ENCODE measurements around the gene MRTFA. TPM values are rescaled to one million over a fixed set of nuclear protein-coding genes. Genes with fewer than 3 reads are reported as not detected.
"Not testable (repeated sequence)": the region's sequence is repeated elsewhere in the genome, so short reads cannot be mapped to it uniquely, and the experiment has no call there.

MRTFA gene
- total and polyA plus RNA-seq, 8 donors = 13.6 to 35.3 (median 24.1) TPM

DNA sequence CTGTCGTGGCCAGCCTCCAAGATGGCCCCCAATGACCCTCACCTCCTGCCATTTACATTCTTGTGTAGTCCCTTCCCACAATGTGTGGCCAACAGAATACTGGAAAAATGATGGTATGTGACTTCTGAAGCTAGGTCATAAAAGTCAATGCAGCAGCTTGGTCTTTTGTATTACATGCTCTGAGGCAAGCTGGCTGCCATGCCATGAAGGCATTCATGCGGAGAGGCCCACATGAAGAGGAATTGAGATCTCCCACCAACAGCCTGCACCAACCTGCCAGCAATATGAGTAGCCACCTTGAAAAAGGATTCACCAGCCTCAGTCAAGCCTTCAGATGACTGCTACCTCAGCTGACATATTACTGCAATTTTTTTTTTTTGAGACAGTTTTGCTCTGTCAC lies 4.6 kb downstream of the MRTFA start:
- no peaks in the 10 kb centered on the region for H3K36me3 ChIP-seq
- 96 to 98% methylated on average over 2 of the region's 2 CpGs for WGBS, 2 donors
- H3K9me3 ChIP-seq = no peaks in the 10 kb centered on the region
- H3K4me1 ChIP-seq = peaks cover 0 to 10% (median 4%) of the 10 kb centered on the region in 3 donors
- DNase-seq (no peak), FAIRE-seq (no peak), ATAC-seq (no peak)
- no peak overlapping the region for H3K4me3 ChIP-seq
- intact Hi-C loops (cut with DNase I) = loop anchor here in 1 of 3 donors (10.0 kb wide), 1 partner anchor 107 kb away; no protein-coding TSS in a partner anchor
- no peaks in the 10 kb centered on the region for H3K27me3 ChIP-seq
- no peak overlapping the region for H3K27ac ChIP-seq
- TF ChIP-seq CTCF (IDR thresholded peaks at IDR 0.05) = no peak

DNA sequence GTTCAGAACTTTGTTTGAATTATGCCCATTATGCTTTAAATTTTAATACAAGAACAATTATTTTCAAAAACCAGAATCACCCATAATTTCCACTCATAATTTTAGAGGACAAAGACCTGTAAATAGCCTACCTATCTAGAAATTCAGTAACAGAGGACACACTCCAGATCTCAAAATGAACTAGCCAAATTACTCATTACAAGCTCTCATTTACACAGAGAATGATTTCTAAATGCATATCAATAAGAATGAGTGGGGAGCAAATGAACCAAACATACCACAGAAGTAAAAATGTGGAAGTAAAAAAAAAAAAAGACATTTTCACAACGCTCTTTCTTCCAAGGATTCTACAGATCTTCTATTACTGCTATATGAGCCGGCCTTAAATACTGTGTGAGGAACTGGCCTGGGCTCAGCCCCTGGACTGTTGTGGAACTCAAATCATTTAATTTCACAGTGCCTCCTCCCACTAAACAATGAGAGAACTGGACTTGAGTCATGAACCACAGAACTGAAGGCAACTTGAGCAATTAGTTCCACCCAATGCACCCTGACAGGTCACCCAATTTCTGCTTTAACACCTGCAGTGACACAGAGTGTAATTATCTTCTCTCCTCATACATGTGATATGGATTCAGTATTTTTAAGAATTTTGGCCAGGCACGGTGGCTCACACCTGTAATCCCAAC lies 8.0 kb downstream of the MRTFA start:
- ATAC-seq = peak in 2 of 4 donors; percentile 21 to 44
- 93 to 94% methylated on average over 3 of the region's 3 CpGs for WGBS, 2 donors
- intact Hi-C loops (cut with DNase I) = loop anchor here in 1 of 3 donors (10.0 kb wide), 1 partner anchor 114 kb away; no protein-coding TSS in a partner anchor
- H3K9me3 ChIP-seq = no peaks in the 10 kb centered on the region
- no peaks in the 10 kb centered on the region for H3K36me3 ChIP-seq
- no peaks in the 10 kb centered on the region for H3K27me3 ChIP-seq
- no peak overlapping the region for H3K27ac ChIP-seq
- no peak overlapping the region for H3K4me3 ChIP-seq
- no peak for FAIRE-seq
- no peak for DNase-seq
- TF ChIP-seq CTCF (IDR thresholded peaks at IDR 0.05) = no peak
- no peaks in the 10 kb centered on the region for H3K4me1 ChIP-seq

GRCh38 chr22:40627612-40628011 lies 8.9 kb downstream of the MRTFA start:
- intact Hi-C loops (cut with DNase I) = loop anchor here in 1 of 3 donors (10.0 kb wide), 1 partner anchor 113 kb away; no protein-coding TSS in a partner anchor
- Histone ChIP-seq H3K27ac (no peak overlapping the region), H3K36me3 (no peaks in the 10 kb centered on the region), H3K9me3 (no peaks in the 10 kb centered on the region), H3K4me3 (no peak overlapping the region), H3K27me3 (no peaks in the 10 kb centered on the region), H3K4me1 (no peaks in the 10 kb centered on the region)
- no peak for TF ChIP-seq CTCF (IDR thresholded peaks at IDR 0.05)
- FAIRE-seq = no peak
- ATAC-seq = no peak
- no peak for DNase-seq
- WGBS, 2 donors = 93 to 96% methylated on average over 5 of the region's 5 CpGs

DNA sequence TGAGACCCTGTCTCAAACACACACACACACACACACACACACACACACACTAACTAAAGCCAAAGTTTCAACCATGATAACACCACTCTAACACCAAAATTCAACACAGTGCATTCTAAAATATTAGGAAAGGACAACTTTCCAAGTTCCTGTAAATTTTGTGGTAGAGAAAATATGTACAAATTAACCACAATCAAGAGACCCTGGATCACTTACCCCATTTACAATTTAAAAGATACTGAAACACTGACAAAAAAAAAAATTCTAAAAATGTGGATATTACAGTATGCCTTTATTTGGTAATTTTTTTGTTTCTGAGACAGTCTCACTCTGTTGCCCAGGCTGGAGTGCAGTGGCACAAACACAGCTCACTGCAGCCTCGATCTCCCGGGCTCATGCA lies 9.7 kb downstream of the MRTFA start:
- no peaks in the 10 kb centered on the region for H3K9me3 ChIP-seq
- H3K36me3 ChIP-seq = no peaks in the 10 kb centered on the region
- no peak for FAIRE-seq
- WGBS, 2 donors = 92 to 96% methylated on average over 2 of the region's 2 CpGs
- H3K4me3 ChIP-seq = no peak overlapping the region
- H3K4me1 ChIP-seq = no peaks in the 10 kb centered on the region
- ATAC-seq = no peak
- H3K27me3 ChIP-seq = no peaks in the 10 kb centered on the region
- H3K27ac ChIP-seq = no peak overlapping the region
- no peak for DNase-seq
- intact Hi-C loops (cut with DNase I) = loop anchor here in 1 of 3 donors (10.0 kb wide), 1 partner anchor 112 kb away; no protein-coding TSS in a partner anchor
- TF ChIP-seq CTCF (IDR thresholded peaks at IDR 0.05) = no peak

- 94 to 98% methylated on average over 3 of the region's 3 CpGs for WGBS, 2 donors
Observed at GRCh38 chr22:40625794-40626193, 10.7 kb downstream of the MRTFA start.

DNA sequence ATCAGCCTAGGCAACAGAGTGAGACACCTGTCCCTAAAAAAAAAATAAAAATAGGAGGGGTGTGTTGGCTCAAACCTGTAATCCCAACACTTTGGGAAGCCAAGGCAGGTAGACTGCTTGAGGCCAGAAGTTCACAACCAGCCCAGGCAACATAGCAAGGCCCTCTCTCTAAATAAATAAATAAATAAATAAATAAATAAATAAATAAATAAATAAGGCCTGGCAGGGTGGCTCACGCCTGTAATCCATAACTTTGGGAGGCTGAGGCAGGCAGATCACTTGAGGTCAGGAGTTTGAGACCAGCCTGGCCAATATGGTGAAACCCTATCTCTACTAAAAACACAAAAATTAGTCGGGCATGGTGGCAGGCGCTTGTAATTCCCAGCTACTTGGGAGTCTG lies 11.2 kb downstream of the MRTFA start:
- ATAC-seq, FAIRE-seq, H3K4me1 ChIP-seq, H3K27me3 ChIP-seq, H3K27ac ChIP-seq, H3K36me3 ChIP-seq, DNase-seq, H3K4me3 ChIP-seq, H3K9me3 ChIP-seq: not testable (repeated sequence)
- WGBS, 2 donors = 89 to 93% methylated on average over 3 of the region's 3 CpGs
- intact Hi-C loops (cut with DNase I) = loop anchor here in 1 of 3 donors (10.0 kb wide), 1 partner anchor 110 kb away; no protein-coding TSS in a partner anchor

More at GRCh38 chr22:40625794-40626193, 10.7 kb downstream of the MRTFA start:
- ATAC-seq, H3K36me3 ChIP-seq, H3K9me3 ChIP-seq, H3K27ac ChIP-seq, H3K4me1 ChIP-seq, H3K27me3 ChIP-seq, H3K4me3 ChIP-seq, FAIRE-seq, DNase-seq: not testable (repeated sequence)
- intact Hi-C loops (cut with DNase I) = loop anchor here in 1 of 3 donors (10.0 kb wide), 1 partner anchor 111 kb away; no protein-coding TSS in a partner anchor
